HG03460 (cell line): Measurements from ENCODE around the gene APOBEC3A.
A peak's percentile ranks its signal among the peaks of the same experiment; 100 is the strongest.
"Not testable (repeated sequence)": the region's sequence is repeated elsewhere in the genome, so short reads cannot be mapped to it uniquely, and the experiment has no call there.

ENCODE experiments used
- ATAC-seq: cut with Tn5 transposase; IDR thresholded peaks from one replicate; pipeline ENCODE4 v1.9.1; 2021; ENCODE audit not compliant: unreplicated experiment

APOBEC3A gene

DNA sequence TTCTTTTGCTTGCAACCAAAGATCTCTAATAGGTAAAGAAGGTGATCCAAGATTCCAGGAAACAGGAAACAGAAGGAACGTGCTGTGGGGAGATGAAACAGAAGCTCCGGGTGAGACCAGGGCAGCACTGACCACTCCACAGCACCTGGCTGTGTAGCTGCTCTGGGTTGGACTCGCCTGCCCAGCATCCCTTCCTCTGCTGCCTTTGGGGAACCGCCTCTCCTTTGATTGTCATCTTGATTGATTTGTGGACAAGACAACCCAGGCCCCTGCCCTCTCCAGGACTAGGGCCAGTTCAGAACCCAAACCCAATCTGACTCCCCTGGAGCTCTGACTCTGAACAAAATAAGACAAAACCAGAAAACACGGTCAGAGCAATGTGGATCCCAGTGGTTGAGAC is 14.7 kb upstream of the APOBEC3A start:
- ATAC-seq: no peak

DNA sequence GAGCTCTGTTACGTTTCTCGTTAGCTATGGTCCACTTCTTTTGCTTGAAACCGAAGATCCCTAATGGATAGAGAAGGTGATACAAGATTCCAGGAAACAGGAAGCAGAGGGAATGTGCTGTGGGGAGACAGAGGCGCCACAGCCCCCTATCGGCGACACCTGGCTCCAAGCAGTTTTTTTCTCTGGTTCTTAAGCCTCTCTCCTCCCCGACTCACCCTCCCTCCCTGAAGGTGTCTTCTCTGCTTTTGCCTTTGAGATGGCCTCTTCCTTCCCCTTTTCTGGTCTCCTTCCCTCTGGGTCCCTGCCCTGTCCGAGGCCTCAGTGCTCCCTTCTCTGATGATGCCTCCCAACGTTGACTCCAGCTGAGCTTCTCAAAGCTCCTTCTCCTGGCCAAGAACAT is 14.2 kb upstream of the APOBEC3A start:
- ATAC-seq: no peak

DNA sequence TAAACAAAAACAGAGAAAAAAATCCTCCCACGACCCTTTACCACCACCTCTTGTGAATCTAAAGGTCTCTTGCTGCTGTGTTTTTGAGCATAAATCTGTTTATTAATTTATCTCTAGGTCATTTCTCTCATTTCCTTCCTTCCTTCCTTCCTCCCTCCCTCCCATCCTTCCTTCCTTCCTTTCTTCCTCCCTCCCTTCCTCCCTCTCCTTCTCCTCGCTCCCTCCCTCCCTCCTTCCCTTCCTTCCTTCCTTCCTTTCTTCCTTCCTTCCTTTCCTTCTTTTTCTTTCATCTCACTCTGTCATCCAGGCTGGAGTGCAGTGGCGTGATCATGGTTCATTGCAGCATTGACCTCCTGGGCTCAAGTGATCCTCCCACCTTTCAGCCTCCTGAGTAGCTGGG is 13.5 kb upstream of the APOBEC3A start:
- no peak for ATAC-seq

DNA sequence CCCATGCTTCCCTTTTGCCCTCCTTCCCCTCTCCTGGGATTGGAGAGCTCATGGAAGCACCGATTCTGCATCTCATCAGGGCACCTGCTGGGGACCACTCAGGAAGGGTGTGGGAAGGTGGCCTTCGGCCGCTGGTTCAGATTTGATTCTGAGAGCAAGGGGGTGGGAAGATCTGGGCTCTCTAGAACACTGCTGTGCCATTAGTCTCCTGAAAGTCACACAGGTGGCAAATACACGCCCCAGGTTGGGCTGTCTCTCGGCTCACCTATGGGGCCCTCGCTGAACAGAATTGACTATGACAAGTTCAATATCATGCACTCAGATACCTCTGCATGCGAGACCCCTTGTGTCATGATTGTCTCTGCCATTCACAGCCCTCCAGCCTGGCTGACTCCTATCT is 12.8 kb upstream of the APOBEC3A start:
- no peak for ATAC-seq

DNA sequence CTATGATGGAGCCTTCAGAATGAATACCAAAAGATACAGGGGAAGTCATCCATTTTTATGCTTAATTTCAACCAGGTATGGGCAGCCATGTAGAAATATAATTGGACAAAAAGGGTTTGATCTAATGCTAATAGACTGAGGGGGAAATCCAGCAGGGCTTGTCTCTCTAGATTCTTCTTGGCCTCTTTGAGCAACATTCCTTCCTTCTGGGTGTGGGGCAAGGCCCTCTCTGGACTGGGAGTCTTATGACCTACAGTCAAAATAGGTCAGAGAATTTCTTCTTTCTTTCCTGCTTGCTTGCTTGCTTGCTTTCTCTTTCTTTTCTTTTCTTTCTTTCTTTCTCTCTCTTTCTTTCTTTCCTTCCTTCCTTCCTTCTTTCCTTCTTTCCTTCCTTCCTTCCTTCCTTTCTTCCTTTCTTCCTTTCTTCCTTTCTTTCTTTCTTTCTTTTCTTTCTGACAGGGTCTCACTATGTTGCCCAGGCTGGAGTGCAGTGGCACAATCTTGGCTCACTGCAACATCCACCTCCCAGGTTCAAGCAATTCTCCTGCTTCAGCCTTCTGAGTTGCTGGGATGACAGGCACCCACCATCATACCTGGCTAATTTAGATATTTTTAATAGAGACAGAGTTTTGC is 11.6 kb upstream of the APOBEC3A start:
- not testable (repeated sequence) for ATAC-seq

DNA sequence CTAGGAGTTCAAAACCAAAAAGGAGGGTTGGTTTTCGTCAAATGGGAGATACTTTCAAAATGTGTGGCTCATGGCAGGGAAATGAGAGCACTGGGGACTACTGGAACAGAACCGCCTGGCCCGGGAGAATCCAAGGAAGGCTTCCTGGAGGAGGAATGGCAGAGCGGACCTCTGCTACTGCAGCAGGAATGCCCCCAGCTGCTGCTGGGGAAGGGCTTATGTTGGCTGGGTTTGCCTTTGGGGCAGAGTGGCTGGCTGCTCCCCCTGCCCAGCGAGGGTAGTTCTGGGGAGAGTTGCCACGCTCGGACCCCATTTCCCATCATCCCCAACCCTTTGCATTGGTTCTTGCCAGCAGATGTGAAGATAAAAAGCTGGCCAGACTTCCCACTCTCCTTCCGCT is 10.6 kb upstream of the APOBEC3A start:
- no peak for ATAC-seq

DNA sequence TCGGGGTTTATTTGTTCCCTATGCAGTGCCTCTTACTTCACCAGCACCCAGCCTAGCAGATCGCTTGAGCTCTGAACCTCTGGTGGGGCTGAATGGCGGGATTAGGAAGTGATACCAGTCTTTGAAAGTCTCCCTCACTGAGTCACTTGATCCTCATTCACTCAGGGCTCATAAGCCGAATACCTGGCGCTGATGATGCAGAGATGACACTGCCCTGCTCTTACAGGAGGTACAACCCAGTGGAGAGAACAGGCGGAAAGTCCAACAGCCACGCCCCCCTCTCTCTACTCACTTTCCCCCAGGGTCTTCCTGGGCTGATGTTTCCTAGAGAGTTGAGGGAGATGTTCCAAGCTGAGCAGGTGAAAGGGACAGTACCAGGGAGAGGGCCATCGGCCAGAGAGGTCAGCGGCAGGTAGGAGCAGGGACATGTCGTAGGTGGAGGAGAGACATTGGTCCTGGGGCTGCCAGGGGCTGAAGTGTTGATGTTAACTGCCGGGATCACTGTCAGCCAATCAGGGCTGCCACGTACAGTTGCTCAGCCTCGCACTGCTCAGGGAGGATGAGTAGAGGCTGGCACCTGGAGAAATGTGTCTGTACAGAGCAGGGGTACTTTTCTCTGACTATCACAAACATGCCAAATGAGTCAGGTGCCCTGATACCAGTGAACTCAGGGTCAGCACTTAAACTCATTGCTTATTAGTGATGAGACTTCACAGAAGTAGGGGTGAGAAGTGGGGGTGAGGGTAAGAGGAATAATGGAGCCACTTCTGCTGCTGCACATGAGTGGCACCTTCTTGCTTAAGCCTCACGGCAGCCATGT is 9.9 kb upstream of the APOBEC3A start:
- no peak for ATAC-seq

DNA sequence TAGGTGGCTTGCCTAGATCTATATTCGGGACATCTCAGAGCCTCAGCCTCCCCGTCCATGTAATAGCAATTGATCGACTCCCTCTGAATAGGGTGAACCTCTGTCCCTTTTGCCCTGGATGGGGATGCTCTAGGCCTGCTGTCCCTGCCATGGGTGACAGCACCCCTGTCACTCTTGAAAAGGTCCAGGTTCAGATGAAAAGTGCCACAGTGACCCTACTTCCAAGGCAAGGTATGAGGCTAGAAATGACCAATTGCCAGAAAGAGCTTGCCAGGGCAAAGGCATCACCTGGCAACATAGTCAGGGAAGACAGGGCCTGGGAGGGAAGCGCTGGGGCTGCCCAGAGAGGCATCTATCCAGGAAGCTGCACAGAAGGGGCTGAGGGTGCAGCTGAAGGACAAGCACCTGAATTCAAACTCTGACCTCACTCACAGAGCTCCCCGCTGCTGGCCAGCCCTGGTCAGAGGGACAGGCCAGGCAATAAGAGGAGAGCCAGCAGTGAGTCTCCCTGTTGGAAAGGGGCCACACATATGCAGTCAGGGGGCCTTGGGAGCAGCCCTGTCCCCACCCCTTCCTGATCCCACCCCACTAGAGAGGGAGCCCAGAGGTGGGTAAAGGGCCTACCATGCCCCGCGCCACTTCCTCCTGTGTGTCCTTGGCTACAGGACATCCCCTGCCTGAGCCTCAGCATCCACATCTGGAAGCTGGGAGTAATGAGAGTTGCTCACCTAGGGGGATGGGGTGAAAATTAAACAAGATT is 9.0 kb upstream of the APOBEC3A start:
- no peak for ATAC-seq

DNA sequence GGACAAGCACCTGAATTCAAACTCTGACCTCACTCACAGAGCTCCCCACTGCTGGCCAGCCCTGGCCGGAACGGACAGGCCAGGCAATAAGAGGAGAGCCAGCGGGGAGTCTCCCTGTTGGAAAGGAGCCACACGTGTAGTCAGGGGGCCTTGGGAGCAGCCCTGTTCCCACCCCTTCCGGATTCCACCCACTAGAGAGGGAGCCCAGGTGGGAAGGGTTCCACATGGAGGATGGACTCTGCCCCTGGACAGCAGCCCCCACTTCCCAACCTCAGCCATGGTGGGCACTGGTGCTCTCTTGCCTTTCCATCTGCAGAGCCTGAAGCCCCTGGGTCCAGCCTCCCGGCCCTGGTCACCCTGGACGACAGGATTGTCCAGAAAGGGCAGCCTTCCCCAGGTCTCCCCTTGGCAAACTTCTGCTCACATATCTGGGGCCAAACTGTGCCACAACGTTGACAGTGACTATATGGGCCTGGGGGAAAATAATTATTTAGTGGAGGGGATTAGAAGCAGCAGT is 7.5 kb upstream of the APOBEC3A start:
- no peak for ATAC-seq

DNA sequence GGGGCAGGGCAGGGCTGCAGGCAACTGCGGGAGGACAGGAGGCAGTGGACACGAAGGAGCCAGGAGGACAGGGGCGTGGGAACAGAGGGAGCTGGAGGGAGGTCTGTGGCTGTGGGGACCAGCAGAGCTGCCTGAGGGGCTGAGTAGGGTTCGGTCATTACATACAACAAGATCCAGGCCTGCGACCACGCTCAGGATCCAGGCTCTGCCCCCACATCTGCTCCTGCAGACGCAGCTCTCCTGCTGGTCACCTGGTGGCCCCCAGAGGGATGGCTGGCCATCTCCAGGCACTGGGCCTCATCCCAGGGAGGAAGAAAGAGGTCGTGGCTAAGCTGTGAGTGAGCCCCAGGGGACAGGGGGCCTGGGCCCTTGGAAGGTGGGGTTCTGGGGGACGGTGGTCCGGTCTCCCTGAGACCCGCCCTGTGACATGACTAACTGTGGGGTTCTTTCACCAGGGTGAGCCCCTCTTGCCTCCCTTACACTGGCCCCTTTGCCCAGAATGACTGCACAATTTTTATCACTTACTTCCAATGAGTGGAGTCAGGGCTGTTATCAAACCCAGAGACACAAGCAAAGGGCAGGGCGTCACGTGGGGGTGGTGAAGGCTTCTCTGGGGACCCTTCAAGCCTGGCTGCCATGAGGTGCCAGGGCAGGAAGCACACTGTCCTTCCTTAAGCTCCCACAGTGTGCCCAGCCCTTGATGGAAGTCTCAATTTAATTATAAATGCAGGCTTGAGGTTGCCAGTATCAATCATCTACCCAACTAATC is 6.7 kb upstream of the APOBEC3A start:
- ATAC-seq: no peak

DNA sequence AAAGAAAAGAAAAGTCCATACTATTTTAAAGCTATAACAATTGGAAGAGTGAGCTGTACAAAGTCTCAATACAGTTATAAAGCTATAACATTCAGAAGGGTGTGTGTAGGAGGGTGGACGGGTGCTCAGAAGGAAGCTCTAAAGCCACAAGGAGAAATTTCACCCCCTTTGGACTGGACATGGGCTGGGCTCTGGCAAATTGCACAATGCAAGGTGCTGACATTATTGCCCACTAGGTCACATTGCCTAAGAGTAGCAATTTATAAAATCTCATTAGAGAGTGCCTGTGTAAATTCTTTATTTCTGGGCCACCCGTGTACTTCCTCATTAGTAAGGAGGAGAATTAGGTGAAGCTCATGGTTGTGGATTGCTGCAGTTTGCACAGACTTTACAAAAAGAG is 5.7 kb upstream of the APOBEC3A start:
- no peak for ATAC-seq

DNA sequence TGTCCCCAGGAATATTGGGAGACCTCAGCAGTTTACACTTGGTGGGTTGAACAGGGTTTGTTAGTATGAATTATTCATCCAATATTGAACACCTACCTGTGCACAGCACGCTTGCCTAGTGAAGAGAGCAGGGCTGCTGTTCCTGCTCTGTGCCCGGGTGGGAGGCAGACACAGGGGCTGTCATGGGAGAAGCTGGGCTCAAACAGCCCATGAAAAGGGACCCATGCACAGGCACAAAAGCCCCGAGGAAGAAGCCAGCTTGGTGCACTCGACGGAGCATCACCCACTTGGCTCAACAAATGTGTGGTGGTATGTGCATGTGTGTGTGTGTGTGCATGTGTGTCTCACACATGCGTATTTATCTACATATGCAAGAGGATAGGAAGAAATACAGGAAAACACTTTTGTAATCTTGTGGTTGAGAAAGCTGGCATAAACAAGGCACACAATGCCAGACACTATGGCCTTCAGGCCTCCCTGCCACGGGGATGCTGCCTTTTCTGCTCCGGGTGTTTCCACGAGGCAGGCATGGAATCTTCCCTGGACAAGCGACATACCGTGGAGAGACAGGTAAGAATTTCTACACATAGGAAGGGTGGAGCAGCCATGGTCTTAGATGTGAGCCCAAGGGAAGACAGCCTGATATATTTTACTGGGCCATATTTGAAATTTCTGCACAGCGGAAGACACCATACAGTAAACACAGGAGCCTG is 5.0 kb upstream of the APOBEC3A start:
- no peak for ATAC-seq

DNA sequence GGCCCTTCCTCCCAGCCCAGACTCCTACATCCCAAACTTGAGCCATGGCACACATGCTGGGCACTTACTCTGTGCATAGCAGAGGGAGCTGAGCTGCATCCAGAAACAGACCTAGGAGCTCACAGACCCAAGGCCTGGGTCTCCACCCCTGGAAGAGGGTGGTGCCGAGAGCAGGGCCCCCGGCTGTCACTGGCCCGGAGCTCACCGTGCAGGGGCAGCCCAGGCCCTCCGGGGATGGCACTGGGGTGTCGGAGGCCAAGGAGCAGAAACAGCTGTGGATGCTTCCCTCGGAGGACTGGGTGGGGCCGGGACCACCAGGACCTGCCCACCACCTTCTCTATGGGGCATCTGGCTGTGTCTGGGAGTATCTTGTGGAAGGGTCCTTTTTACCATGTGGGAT is 4.3 kb upstream of the APOBEC3A start:
- no peak for ATAC-seq

DNA sequence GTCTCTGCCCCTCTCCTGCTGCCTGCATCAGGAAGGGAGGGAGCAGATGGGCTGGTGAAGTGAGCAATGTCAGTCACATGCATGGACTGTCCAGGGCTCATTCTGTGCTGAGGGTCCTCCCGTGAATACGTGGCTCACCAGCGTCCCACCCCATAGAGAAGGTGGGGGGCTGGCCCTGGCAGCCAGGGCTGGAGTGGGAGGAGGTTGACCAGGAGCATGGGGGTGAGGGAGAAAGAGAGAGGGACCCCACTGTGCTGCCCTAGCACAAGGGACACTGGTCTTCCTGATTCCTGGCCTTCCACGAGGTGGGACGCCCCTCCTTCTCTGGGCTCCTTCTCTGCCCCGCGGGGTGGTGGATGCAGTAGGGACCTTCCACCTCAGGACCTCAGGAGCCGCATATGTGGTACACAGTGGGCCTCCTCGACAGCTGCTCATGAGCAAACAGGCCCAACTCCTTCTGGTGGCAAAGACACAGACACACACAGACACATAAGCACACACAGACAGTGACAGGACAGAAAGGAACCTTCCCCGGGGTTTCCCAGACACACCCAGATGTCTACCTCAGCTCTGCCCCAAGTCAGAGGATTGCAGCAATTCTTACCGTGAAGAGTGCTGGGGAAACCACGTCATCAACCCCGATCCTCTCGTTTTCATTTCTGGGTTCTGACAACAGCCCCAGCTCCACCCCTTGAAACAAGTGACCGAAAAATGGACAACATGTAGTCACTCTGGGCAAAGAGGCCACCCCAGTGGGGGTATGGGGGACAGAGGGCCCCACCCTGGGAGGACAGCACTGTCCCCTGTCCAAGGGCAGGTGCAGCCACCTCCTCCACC is 3.6 kb upstream of the APOBEC3A start:
- ATAC-seq: peak; percentile 59

DNA sequence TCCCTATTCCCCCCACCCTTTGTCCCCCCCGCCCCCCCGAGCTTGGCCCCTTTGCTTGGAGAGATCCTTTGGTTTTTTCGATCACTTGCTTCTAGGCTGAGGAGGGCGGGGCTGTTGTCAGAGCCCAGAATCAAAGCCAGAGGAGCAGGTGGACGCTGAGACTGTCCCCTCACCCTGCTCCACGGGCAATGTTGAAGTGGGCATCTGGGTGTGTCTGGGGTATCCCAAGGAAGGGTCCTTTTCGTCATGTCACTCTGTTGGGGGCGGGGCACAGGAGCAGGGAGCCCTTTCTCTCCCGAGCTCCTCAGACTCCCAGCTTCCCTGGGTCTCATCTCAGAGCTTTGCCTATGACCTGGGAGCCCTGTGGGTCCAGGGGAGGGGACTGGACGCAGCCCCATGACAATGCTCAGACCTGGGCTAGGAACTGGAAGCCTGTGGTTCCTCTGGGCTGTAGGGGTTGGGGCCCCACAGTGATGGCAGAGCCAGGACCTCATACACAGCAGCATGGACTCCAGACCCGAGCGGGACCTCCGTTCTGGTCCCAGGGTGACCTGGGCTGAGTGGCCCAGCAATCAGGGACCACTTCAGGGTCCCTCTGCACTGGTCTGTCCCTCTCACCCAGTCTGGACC is 2.9 kb upstream of the APOBEC3A start:
- no peak for ATAC-seq

DNA sequence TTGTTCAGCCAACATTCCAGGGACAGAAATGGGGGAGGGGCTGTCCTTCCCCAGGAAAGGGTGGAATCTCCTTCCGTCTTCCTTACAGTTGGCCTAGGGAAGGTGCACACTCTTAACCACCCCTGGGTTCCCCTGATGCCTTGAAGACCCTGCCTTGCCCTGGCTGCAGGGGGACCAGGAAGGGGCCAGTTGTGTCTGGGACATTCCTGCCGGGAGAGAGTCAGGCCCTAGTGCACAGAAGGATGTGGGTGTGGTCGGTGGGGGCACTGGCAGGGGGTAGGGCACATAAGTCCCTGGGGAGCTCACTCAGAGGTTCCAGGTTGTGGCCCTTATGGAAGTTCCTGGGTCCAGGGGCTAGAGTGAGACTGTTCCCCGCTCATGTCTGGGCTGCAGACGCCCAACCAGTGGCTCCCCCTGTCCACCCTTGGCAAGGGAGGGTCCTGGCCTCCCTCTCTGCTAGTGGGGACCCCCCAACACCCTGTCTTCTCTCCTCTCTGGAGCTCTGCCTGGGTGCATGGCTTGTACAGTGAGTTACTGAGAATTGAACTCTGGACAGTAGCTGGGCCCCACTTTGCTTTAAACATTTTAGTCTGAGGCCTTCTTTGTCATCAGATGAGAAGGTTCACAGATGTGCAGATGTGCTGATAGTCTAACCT is 2.0 kb upstream of the APOBEC3A start:
- no peak for ATAC-seq

DNA sequence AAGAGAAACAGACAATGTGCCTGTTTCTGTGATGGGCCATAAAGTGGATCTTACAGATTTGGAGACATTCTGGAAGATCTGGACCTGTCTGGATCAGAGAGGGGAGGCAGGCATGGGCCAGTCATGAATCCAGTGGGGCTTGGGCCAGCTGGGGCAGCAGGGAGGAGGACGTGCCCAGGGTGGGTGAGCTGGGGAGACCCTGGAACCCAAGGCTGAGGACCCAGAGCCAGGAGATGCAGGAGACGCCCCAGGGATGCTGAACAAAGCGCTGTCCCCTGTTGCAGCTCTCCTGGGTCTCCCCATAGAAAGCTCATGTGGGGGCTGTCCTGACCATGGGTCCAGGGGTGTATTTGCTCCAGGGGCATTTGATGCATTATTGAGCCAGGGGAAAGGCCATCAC is 1.5 kb upstream of the APOBEC3A start:
- no peak for ATAC-seq

DNA sequence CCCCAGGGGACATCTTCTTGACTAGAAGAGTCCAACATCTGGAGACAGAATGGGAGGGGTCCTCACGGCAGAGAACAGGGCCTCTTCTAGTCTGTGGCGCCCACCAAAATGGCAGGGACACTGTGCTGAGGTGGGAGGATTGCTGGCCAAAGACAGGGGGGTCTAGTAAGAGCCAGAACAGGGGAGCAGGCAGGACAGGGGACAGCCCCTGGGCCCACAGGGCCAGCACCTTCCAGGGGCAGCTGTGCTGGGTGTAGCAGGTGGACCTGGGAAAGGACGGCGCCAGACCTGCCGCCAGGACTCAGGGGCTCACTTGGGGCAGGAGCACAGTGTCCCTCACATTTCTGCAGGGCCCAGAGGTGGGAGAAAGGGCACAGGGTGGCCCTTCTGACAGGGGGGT is 858 bp upstream of the APOBEC3A start:
- no peak for ATAC-seq
